CD14-positive monocyte (primary cell): ENCODE results near the gene KRT1. TPM values are rescaled to one million over a fixed set of nuclear protein-coding genes. Genes with fewer than 3 reads are reported as not detected.

Experiments
- DNase-seq, 3 donors: peaks; one replicate each; pipeline ENCODE4 v3.0.0-alpha.2; 2011 to 2022
- H2AFZ ChIP-seq: 2 replicates; pipeline ENCODE4 v1.6.0; 2012; ENCODE audit warnings: mild to moderate bottlenecking, low read depth, low read length, inconsistent platforms; ENCODE audit not compliant: insufficient read depth, poor library complexity, severe bottlenecking
- H3K27ac ChIP-seq, 2 donors: 1 replicate in 1 of 2; 2 replicates in 1 of 2; pipeline ENCODE4 v1.5.1; 2012 to 2013; ENCODE audit warnings: low read length in 2 of 2, control low read depth in 1 of 2, inconsistent platforms in 1 of 2, low read depth in 1 of 2, mild to moderate bottlenecking in 1 of 2
- H3K27me3 ChIP-seq, 2 donors: one replicate each; pipeline versions ENCODE4 v1.6.0 to v1.6.1; 2011 to 2013; ENCODE audit warnings: low read length in 2 of 2; ENCODE audit not compliant: control insufficient read depth in 2 of 2, insufficient read depth in 2 of 2
- H3K36me3 ChIP-seq, 2 donors: replicated peaks in 1 of 2; 1 replicate in 1 of 2; 2 replicates in 1 of 2; pipeline versions ENCODE4 v1.5.1 to v1.6.1; 2012 to 2013; ENCODE audit warnings: low read length in 2 of 2, control low read depth in 1 of 2, inconsistent platforms in 1 of 2, mild to moderate bottlenecking in 1 of 2; ENCODE audit not compliant: insufficient read depth in 2 of 2, control insufficient read depth in 1 of 2
- H3K4me1 ChIP-seq, 2 donors: 1 replicate in 1 of 2; 2 replicates in 1 of 2; pipeline versions ENCODE4 v1.5.1 to v1.6.1; 2012 to 2013; ENCODE audit warnings: low read length in 2 of 2, control low read depth in 1 of 2, inconsistent platforms in 1 of 2, mild to moderate bottlenecking in 1 of 2, moderate library complexity in 1 of 2; ENCODE audit not compliant: insufficient read depth in 2 of 2, control insufficient read depth in 1 of 2
- H3K4me2 ChIP-seq: replicated peaks from 2 replicates; pipeline ENCODE3; 2012; ENCODE audit warnings: low read length, moderate library complexity, mild to moderate bottlenecking; ENCODE audit not compliant: poor library complexity, severe bottlenecking; ENCODE audit errors: extremely low read depth
- H3K4me3 ChIP-seq, 3 experiments: fragments of 200-600 bp in 1 of 3; sonication (generic) in 1 of 3; replicated peaks in 1 of 3; 1 replicate in 2 of 3; 2 replicates in 1 of 3; pipeline ENCODE4 v1.5.1; 2011 to 2013; ENCODE audit warnings: low read length in 3 of 3, mild to moderate bottlenecking in 3 of 3, control low read depth in 2 of 3, low read depth in 2 of 3, inconsistent platforms in 1 of 3, moderate library complexity in 1 of 3
- H3K79me2 ChIP-seq: 2 replicates; pipeline ENCODE4 v1.6.0; 2012; ENCODE audit warnings: mild to moderate bottlenecking, control low read depth, inconsistent platforms, low read length, moderate library complexity; ENCODE audit not compliant: insufficient read depth
- H3K9ac ChIP-seq: 2 replicates; pipeline ENCODE4 v1.6.0; 2017; ENCODE audit warnings: low read length, mild to moderate bottlenecking; ENCODE audit not compliant: insufficient read depth, poor library complexity, severe bottlenecking
- H3K9me3 ChIP-seq, 2 donors: replicated peaks in 1 of 2; 1 replicate in 1 of 2; 2 replicates in 1 of 2; pipeline versions ENCODE4 v1.5.1 to v1.6.1; 2012 to 2013; ENCODE audit warnings: low read length in 2 of 2, control low read depth in 1 of 2; ENCODE audit not compliant: control insufficient read depth in 1 of 2, insufficient read depth in 1 of 2
- H4K20me1 ChIP-seq: 2 replicates; pipeline ENCODE4 v1.6.0; 2012; ENCODE audit warnings: mild to moderate bottlenecking, low read length, control low read depth, moderate library complexity; ENCODE audit not compliant: insufficient read depth
- H3K27ac Mint-ChIP-seq, 7 donors: one replicate each; pipeline ENCODE4 v1.8.0; 2020; ENCODE audit warnings: mild to moderate bottlenecking in 7 of 7, mixed read lengths in 7 of 7, moderate library complexity in 6 of 7, inconsistent platforms in 2 of 7
- H3K27me3 Mint-ChIP-seq, 3 donors: one replicate each; pipeline ENCODE4 v1.8.0; 2021 to 2022; ENCODE audit warnings: low read depth in 3 of 3, mild to moderate bottlenecking in 3 of 3, mixed read lengths in 3 of 3, moderate library complexity in 3 of 3, inconsistent platforms in 1 of 3
- H3K36me3 Mint-ChIP-seq, 2 donors: one replicate each; pipeline ENCODE4 v1.8.0; 2020; ENCODE audit warnings: mixed read lengths in 2 of 2, inconsistent platforms in 1 of 2, mild to moderate bottlenecking in 1 of 2
- H3K4me1 Mint-ChIP-seq: one replicate; pipeline ENCODE4 v1.8.0; 2020; ENCODE audit warnings: mild to moderate bottlenecking, mixed read lengths
- H3K4me3 Mint-ChIP-seq, 2 donors: one replicate each; pipeline ENCODE4 v1.8.0; 2020; ENCODE audit warnings: mild to moderate bottlenecking in 2 of 2, mixed read lengths in 2 of 2, moderate library complexity in 1 of 2
- H3K9me3 Mint-ChIP-seq, 7 donors: one replicate each; pipeline ENCODE4 v1.8.0; 2020 to 2022; ENCODE audit warnings: mixed read lengths in 7 of 7, mild to moderate bottlenecking in 6 of 7, moderate library complexity in 6 of 7, inconsistent platforms in 2 of 7
- CTCF ChIP-seq: fragments of 200-600 bp; IDR thresholded peaks from one replicate; pipeline ENCODE4 v1.8.0; 2022; ENCODE audit warnings: antibody characterized with exemption, mild to moderate bottlenecking
- WGBS: methylation state at CpG from one replicate; pipeline ENCODE4 v1.1.5; 2013; ENCODE audit warnings: missing lambda C conversion rate; ENCODE audit not compliant: insufficient coverage; 5-methylcytosine and 5-hydroxymethylcytosine counted together
- intact Hi-C, 2 donors: fragments of 100-400 bp; cut with micrococcal nuclease; formaldehyde crosslinking; loops; one replicate each; pipeline versions ENCODE4 v1.15.0 to v1.15.1; 2023
- polyA plus RNA-seq, 3 donors: library from polyadenylated mRNA; depleted of rRNA in 1 of 3; unstranded in 2 of 3; stranded (reverse) in 1 of 3; fragments of 300-500 nt in 2 of 3; fragments of >200 nt in 1 of 3; fragmentation: Illumina TruSeq in 2 of 3; gene quantifications; 1 replicate in 2 of 3; 2 replicates in 1 of 3; pipeline ENCODE4 v1.2.3, GENCODE V29; 2012 to 2021

KRT1 gene
- polyA plus RNA-seq, 3 donors = not detected

GRCh38 chr12:52704464-52704863 is 24.3 kb upstream of the KRT1 start:
- Histone ChIP-seq H3K4me1 (no peaks in the 10 kb centered on the region), H3K79me2 (no peaks in the 10 kb centered on the region), H2AFZ (no peak overlapping the region), H3K4me2 (no peak overlapping the region), H4K20me1 (no peaks in the 10 kb centered on the region), H3K27ac (no peak overlapping the region), H3K36me3 (no peaks in the 10 kb centered on the region), H3K4me3 (no peak overlapping the region), H3K9me3 (no peaks in the 10 kb centered on the region), H3K9ac (no peak overlapping the region), H3K27me3 (no peaks in the 10 kb centered on the region)
- Mint-ChIP-seq H3K4me1 (no peaks in the 10 kb centered on the region), H3K4me3 (no peak overlapping the region), H3K27me3 (peaks cover 1 to 6% (median 2%) of the 10 kb centered on the region in 3 donors), H3K9me3 (peaks cover 0 to 2% (median 0%) of the 10 kb centered on the region in 7 donors), H3K27ac (no peak overlapping the region), H3K36me3 (no peaks in the 10 kb centered on the region)
- WGBS = 87% methylated on average over 3 of the region's 7 CpGs
- intact Hi-C loops = no loop called here
- no peak for DNase-seq
- TF ChIP-seq CTCF = no peak

- Histone ChIP-seq H3K27me3 (no peaks in the 10 kb centered on the region), H4K20me1 (no peaks in the 10 kb centered on the region), H3K36me3 (no peaks in the 10 kb centered on the region), H3K4me3 (no peak overlapping the region), H3K4me1 (no peaks in the 10 kb centered on the region), H3K9ac (no peak overlapping the region), H3K9me3 (no peaks in the 10 kb centered on the region), H3K4me2 (no peak overlapping the region), H3K27ac (no peak overlapping the region), H3K79me2 (no peaks in the 10 kb centered on the region), H2AFZ (no peak overlapping the region)
- H3K27me3 Mint-ChIP-seq = peaks cover 1 to 6% (median 2%) of the 10 kb centered on the region in 3 donors
- no peaks in the 10 kb centered on the region for H3K36me3 Mint-ChIP-seq
- WGBS = no CpG with 5 or more reads among the region's 1 CpG
- H3K4me1 Mint-ChIP-seq = no peaks in the 10 kb centered on the region
- H3K4me3 Mint-ChIP-seq = no peak overlapping the region
- H3K9me3 Mint-ChIP-seq = peaks cover 0 to 2% (median 0%) of the 10 kb centered on the region in 7 donors
- TF ChIP-seq CTCF = no peak
- no peak for DNase-seq
- H3K27ac Mint-ChIP-seq = no peak overlapping the region
- intact Hi-C loops = no loop called here
These were observed 23.7 kb upstream of the KRT1 start for GRCh38 chr12:52703878-52704277.
